HepG2 (cell line): ENCODE data around the gene PDHX. TPM values are rescaled to one million over a fixed set of nuclear protein-coding genes. Genes with fewer than 3 reads are reported as not detected.

Experiments used
- PCBP1 ChIP-seq: fragments of 200-400 bp; formaldehyde crosslinking; IDR thresholded peaks from 2 replicates; pipeline ENCODE4 v1.6.1; 2017; ENCODE audit warnings: mild to moderate bottlenecking, low read depth, low read length, borderline replicate concordance
- POLR2AphosphoS2 ChIP-seq: IDR thresholded peaks from 2 replicates; pipeline ENCODE4 v1.6.1; 2011; ENCODE audit warnings: low read depth, low read length, improper control_type of control experiment
- PREB ChIP-seq: sonication (generic); formaldehyde crosslinking; IDR thresholded peaks from 2 replicates; pipeline ENCODE4 v1.4.0; 2020; ENCODE audit warnings: missing genetic modification reagents
- RBM39 ChIP-seq: fragments of 200-400 bp; formaldehyde crosslinking; IDR thresholded peaks from one replicate; pipeline ENCODE4 v1.6.1; 2018; ENCODE audit warnings: antibody characterized with exemption, mild to moderate bottlenecking, low read depth, low read length; ENCODE audit not compliant: poor library complexity, severe bottlenecking
- TFE3 ChIP-seq: IDR thresholded peaks from 2 replicates; pipeline ENCODE4 v1.6.1; 2016
- THYN1 ChIP-seq: sonication (generic); formaldehyde crosslinking; IDR thresholded peaks from 2 replicates; pipeline ENCODE4 v1.8.1; 2023; ENCODE audit warnings: low read depth, mild to moderate bottlenecking, moderate library complexity, missing genetic modification reagents, borderline replicate concordance
- ZFP37 ChIP-seq: sonication (generic); formaldehyde crosslinking; IDR thresholded peaks from 2 replicates; pipeline ENCODE4 v1.4.0; 2020; ENCODE audit warnings: missing genetic modification reagents, borderline replicate concordance
- ZNF207 ChIP-seq: fragments of 450-650 bp; IDR thresholded peaks from 2 replicates; pipeline ENCODE4 v1.6.1; 2016; ENCODE audit warnings: antibody characterized with exemption, borderline replicate concordance
- ZNF3 ChIP-seq: IDR thresholded peaks from 2 replicates; pipeline ENCODE4 v1.7.0; 2017; ENCODE audit warnings: inconsistent platforms
- ZNF407 ChIP-seq: sonication (generic); formaldehyde crosslinking; IDR thresholded peaks from one replicate; pipeline ENCODE4 v1.5.1; 2020; ENCODE audit warnings: mild to moderate bottlenecking, missing genetic modification reagents; ENCODE audit errors: not compliant biosample characterization
- ZNF512 ChIP-seq: sonication (generic); formaldehyde crosslinking; IDR thresholded peaks from 2 replicates; pipeline ENCODE4 v1.4.0; 2020; ENCODE audit warnings: mild to moderate bottlenecking, missing genetic modification reagents
- ZNF800 ChIP-seq: sonication (generic); formaldehyde crosslinking; IDR thresholded peaks from 2 replicates; pipeline ENCODE4 v1.4.0; 2020; ENCODE audit warnings: missing genetic modification reagents
- polyA plus RNA-seq, 8 experiments: library from polyadenylated mRNA; depleted of rRNA in 3 of 8; stranded (reverse) in 7 of 8; unstranded in 1 of 8; fragments of >200 nt; fragmentation: Illumina TruSeq in 4 of 8; extraction: Trizol in 4 of 8; gene quantifications; 2 replicates each; pipeline versions ENCODE4 v1.2.1 to v1.2.3, GENCODE V29; 2011 to 2016; ENCODE audit warnings: low read depth in 4 of 8, missing spikeins in 1 of 8, mixed read lengths in 1 of 8; ENCODE audit not compliant: insufficient read depth in 1 of 8
- total RNA-seq, 5 experiments: library from RNA; depleted of rRNA; stranded (reverse); fragments of >200 nt; fragmentation: Illumina TruSeq; extraction: Trizol; gene quantifications; 2 replicates each; pipeline ENCODE4 v1.2.3, GENCODE V29; 2016; ENCODE audit warnings: low read depth in 1 of 5

The PDHX gene
- total and polyA plus RNA-seq, 2 of the 13 experiments (the other 11 are each of a cell fraction or from before 2014, with no cell fraction given) = 41.0 to 73.8 TPM

DNA sequence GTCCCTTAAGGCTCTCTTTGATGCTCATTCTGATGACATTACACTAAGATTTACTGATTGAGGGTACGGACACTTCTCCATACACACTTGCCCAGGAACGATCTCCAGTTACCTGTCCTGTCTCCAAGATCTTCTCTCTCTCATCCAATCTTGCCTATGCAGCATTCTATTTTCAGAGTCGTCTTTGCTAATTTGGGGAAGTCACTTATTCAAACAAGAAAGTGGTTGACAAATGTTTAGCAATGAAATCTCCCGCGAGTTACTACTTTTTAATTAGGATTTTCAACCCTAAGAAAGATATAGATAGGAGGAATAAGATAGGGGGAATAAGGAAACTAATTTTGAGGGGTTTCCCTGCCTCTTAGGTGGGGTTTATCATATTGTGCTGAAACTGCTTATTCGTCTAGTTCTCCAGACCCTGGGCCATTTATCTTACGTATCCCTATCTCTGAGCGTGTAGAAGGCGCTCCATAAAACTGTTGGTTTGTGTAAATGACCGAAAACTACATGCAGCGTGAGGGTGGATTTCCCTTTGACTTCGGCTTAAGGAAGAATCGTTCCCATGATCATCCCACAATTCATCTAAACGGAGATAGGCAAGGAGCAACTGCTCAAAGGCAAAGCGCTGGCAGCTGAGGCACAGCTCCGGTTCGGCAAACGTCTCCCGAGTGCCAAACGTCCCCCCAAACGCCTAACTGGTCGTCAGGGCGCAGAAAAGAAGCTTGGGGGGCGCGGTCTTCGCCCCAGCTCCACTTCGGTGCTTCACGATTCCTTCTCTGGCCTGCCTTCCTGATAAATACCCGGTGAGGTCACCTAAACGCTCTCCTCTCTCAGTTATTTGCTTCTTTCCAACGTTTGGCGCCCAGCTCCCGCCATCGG is 1.0 kb upstream of the PDHX start (continued):
- TF ChIP-seq ZNF407 (CRISPR knock-in tag) (peak; percentile 73), PCBP1 (no peak), POLR2AphosphoS2 (no peak), ZFP37 (CRISPR knock-in tag) (no peak), ZNF512 (CRISPR knock-in tag) (0 out of 2 replicates have a peak, but pooled peaks have one; percentile 46), THYN1 (0 out of 2 replicates have a peak, but pooled peaks have one; percentile 46), RBM39 (no peak), PREB (CRISPR knock-in tag) (no peak), ZNF800 (peak; percentile 82; the same call in 1 of the 2 replicates), ZNF207 (no peak), TFE3 (CRISPR knock-in tag) (0 out of 2 replicates have a peak, but pooled peaks have one; percentile 42), ZNF3 (CRISPR knock-in tag) (no peak)
